Kidney epithelial cell (primary cell): ENCODE results near the gene GPR108. TPM values are rescaled to one million over a fixed set of nuclear protein-coding genes. Genes with fewer than 3 reads are reported as not detected.

ENCODE experiments used
- DNase-seq: peaks from one replicate; pipeline ENCODE4 v3.0.0-alpha.2; 2010; ENCODE audit warnings: low read depth
- H3K27me3 ChIP-seq: 2 replicates; pipeline ENCODE4 v1.6.0; 2011; ENCODE audit warnings: low read length; ENCODE audit not compliant: control insufficient read depth, insufficient read depth
- H3K36me3 ChIP-seq: 2 replicates; pipeline ENCODE4 v1.5.1; 2011; ENCODE audit warnings: low read length; ENCODE audit not compliant: control insufficient read depth, insufficient read depth
- H3K4me3 ChIP-seq: 2 replicates; pipeline ENCODE4 v1.5.1; 2011; ENCODE audit warnings: low read depth, mild to moderate bottlenecking, control low read depth, low read length
- total RNA-seq: library from RNA; depleted of rRNA; stranded (reverse); fragments of >200 nt; gene quantifications from 2 replicates; pipeline ENCODE4 v1.2.3, GENCODE V29; 2015
- TF ChIP-seq, protein P1 (sequence below): IDR thresholded peaks from 2 replicates; pipeline ENCODE4 v1.5.1; 2011; ENCODE audit warnings: mild to moderate bottlenecking, moderate library complexity, low read length, control low read depth, inconsistent platforms; ENCODE audit not compliant: insufficient read depth, poor library complexity, severe bottlenecking

Gene GPR108
- total RNA-seq, 1 donor from 2014 or later, result 66.6 TPM

DNA sequence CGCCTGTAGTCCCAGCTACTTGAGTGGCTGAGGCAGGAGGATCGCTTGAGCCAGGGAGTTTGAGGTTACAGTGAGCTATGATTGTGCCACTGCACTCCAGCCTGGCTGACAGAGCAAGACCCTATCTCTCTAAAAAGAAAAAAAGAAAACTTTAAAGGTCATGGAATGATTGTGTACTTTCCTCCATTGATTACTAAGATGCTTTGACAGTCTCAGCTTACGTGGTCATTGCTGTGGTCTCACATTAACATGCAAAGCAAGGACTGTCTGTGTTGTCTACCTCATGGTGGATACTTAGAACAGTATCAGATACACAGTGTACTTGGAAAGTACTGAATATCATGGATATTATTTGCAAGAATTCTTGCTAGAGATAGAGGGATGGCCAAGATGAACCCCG, 53.4 kb downstream of the GPR108 start:
- TF ChIP-seq, protein P1, sequence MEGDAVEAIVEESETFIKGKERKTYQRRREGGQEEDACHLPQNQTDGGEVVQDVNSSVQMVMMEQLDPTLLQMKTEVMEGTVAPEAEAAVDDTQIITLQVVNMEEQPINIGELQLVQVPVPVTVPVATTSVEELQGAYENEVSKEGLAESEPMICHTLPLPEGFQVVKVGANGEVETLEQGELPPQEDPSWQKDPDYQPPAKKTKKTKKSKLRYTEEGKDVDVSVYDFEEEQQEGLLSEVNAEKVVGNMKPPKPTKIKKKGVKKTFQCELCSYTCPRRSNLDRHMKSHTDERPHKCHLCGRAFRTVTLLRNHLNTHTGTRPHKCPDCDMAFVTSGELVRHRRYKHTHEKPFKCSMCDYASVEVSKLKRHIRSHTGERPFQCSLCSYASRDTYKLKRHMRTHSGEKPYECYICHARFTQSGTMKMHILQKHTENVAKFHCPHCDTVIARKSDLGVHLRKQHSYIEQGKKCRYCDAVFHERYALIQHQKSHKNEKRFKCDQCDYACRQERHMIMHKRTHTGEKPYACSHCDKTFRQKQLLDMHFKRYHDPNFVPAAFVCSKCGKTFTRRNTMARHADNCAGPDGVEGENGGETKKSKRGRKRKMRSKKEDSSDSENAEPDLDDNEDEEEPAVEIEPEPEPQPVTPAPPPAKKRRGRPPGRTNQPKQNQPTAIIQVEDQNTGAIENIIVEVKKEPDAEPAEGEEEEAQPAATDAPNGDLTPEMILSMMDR, result no peak
- no peak for DNase-seq
- Histone ChIP-seq H3K27me3 (no peaks in the 10 kb centered on the region), H3K4me3 (no peak overlapping the region), H3K36me3 (no peaks in the 10 kb centered on the region)

DNA sequence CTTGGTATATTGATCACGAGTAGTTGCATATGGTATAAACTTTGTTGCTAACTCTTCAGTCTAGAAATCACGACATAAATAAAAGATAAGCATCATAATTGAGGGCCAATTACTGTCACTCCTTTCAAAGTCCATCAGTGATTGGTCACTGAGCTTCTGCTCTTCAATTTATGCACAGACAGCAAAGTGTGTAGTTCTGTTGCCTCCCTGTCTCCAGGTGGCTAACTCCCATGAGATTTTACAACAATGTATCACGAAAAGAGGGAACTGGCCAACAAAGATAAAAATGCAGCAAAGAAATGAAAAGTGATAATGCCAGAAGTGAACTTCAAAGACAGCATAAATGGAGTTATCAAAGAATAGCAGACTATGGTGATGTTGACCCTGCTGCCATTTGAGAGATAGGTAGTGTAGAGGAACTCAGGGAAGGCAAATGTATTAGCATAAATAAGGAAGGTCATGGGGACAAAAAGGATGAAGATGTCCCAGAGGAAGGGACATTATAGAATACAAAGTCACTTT, 54.7 kb downstream of the GPR108 start:
- Histone ChIP-seq H3K36me3 (no peaks in the 10 kb centered on the region), H3K27me3 (no peaks in the 10 kb centered on the region), H3K4me3 (no peak overlapping the region)
- TF ChIP-seq, protein P1, result no peak
- no peak for DNase-seq

DNA sequence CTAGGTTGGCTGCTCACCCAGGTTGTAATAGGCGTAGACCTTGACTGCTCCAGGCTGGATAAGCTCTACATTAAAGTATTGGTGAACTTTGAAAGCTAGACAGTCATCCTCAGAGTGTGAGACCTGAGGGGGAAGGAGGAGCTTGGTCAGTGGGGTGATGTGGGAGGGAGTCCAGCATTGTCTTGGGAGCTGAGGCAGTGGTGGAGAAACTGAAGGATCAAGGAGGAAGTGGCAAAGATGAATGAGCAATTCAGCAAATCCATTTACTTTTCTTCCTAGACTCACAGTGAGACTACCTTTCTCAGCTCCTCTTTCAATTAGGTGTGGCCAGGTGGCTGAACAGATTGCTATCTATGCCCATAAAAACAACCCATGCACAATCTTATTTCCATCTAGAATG, 57.2 kb downstream of the GPR108 start:
- Histone ChIP-seq H3K27me3 (no peaks in the 10 kb centered on the region), H3K4me3 (no peak overlapping the region), H3K36me3 (no peaks in the 10 kb centered on the region)
- no peak for DNase-seq
- TF ChIP-seq, protein P1, result no peak

Other genes with a start within 250 kb of the GPR108 start
- gene TUBB4A, start 235.3 kb downstream of the GPR108 start, total RNA-seq, result 1.3 and 4.0 TPM in 2 replicates
- 8.9 and 12.3 TPM in 2 replicates for gene TNFSF9, start 206.6 kb downstream of the GPR108 start, total RNA-seq
- gene CD70, start 146.4 kb downstream of the GPR108 start, total RNA-seq, result 16.0 and 21.4 TPM in 2 replicates
- not detected in 2 replicates for gene TNFSF14, start 67.4 kb downstream of the GPR108 start, total RNA-seq
- gene C3, start 16.9 kb downstream of the GPR108 start, total RNA-seq, result 58.5 and 61.8 TPM in 2 replicates
- 31.2 and 35.2 TPM in 2 replicates for gene TRIP10, start 2.1 kb upstream of the GPR108 start, total RNA-seq
- gene SH2D3A, start 29.9 kb upstream of the GPR108 start, total RNA-seq, result 40.0 and 45.8 TPM in 2 replicates
- gene VAV1, start 35.1 kb upstream of the GPR108 start, total RNA-seq, result 0.27 and 0.50 TPM in 2 replicates
- gene ADGRE1, start 150.0 kb upstream of the GPR108 start, total RNA-seq, result not detected in 2 replicates